ENCODE measurements around the gene TBPL1.
"Not testable (repeated sequence)": the region's sequence is repeated elsewhere in the genome, so short reads cannot be mapped to it uniquely, and the experiment has no call there.

TBPL1 gene

DNA sequence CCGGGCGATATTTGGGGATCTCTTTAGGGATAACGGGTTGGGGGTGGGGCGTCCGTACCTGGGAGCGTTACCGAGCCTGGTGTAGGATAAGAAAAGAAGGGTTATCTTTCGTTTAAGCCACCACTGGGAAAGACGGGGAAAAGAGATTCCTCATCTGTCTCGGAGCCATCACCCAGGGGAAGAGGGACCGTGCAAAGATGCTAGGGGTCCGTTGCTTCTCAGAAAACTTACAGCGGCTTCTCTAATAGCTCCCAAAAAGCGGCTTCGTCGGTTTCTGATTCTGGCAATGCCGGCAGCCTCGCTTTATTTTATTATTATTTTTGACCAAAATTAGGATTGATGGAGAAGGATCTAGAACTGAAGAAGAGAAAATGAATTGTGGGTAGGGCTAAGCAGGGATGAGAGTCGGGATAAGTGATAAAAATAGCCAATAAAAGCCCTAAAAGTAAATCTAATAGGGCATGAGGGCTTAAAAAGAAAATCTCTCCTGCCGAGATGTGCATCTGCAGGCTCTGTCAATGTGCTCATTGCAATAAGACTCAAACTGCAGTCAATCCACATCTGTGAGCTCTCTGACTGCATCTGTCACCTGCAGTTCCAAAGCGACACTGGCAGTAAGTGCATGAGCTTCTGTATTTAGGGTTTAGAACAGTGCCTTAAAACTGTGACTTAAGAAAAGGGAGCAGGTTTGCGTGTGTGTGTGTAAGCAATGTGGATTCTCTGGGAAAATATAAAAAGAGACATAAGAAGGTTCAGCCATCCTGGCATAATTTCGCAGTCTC lies 801 bp downstream of the TBPL1 start:
- DNase-seq: peak in 2 of 3 experiments; percentile 26 to 54

DNA sequence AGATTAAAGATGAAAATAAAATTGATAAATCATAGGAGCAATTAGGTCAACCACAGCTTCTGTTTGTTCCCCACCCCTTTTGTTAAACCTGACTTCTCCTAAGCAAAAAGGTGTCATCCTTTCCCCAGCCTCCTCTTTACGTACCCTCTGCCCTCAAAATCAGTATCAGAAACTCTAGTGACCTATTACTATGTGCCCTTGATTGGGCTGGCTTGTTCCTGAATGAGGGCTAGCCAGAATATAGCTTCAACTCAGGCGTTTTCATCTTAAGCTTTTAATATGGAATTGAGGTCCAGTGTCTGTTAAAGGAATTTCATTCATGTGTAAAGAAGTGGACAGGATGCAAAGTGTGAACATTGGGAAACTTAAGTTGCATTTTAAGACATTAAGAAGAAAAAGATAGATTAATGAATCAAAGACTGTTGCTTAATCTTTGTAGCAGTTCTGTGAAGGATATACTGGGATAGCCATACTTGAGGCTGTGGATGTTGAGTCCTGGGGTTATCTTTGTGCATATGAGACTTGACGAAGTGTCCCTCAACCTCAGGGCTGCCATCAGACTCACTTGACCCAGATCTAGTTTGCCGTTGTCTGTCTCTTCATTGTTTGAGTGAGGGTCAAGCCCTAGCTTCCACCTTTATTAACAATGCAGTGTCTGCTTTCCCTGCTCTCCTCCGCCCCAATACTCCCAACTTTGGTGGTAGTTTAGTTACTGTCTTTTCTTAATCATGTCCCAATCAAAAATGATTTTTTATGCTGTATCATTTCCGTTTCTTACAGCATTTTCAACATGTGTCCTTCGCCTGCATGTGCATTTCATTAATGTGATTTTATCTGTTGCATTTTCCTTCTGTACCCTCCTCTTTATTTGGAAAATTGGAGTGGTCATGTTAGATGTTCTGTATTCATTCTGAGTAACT lies 1.9 kb downstream of the TBPL1 start:
- DNase-seq: no peak

GRCh38 chr6:133955582-133956415 lies 2.8 kb downstream of the TBPL1 start:
- no peak for DNase-seq

DNA sequence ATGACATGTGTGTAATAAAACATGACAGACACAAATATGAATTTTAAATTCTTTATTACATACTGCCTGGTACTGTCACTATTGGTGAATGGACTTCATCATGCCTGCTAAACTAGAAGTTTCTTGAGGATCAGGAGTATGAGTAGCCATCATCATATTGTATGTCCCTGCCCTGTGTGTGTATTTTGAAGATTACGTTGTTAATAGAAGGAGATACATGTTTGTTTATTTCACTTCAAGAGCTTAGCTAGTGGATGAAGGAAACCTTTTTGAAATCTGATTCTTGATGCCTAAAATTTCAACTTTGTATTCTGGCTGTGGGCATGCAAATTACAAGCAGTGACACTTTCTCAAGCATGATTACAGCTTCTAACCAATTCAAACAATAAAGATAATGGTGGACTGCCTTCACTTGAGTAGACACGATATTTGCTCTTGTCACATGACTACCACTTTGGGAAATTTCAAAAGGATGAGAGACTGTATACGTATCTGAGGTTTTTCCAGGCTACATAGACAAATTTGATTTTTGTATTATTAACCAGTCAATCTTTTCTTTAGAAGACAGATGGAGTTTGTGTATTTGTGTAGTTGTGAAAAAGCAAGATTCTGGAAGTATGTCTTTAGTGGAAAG lies 3.5 kb downstream of the TBPL1 start:
- DNase-seq: peak; percentile 25 to 77 (median 49)

GRCh38 chr6:133957227-133957626 lies 4.2 kb downstream of the TBPL1 start:
- DNase-seq: no peak

GRCh38 chr6:133957780-133958242 lies 4.8 kb downstream of the TBPL1 start:
- no peak for DNase-seq

DNA sequence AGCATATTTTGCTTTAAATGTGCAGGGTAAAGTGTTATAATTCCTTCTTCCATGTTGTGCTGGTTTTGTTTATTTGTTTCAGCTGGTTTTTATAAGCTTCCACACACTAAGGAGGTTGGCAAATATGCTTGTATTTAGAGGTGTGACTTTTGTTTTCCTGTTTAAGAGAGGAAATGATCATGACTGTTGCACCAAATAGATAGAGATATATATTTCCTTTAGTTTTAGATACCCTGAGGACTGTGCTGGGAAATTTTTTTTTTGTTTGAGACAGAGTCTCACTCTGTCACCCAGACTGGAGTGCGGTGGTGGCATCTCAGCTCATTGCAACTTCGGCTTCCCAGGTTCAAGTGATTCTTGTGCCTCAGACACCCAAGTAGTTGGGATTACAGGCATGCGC lies 5.8 kb downstream of the TBPL1 start:
- DNase-seq: no peak

- DNase-seq: no peak
Observed at GRCh38 chr6:133959667-133960368, 6.8 kb downstream of the TBPL1 start.

- DNase-seq: no peak
Observed at GRCh38 chr6:133961831-133962230, 8.8 kb downstream of the TBPL1 start.

GRCh38 chr6:133964052-133964451 lies 11.0 kb downstream of the TBPL1 start:
- DNase-seq: no peak

GRCh38 chr6:133964702-133965101 lies 11.7 kb downstream of the TBPL1 start:
- DNase-seq: no peak

DNA sequence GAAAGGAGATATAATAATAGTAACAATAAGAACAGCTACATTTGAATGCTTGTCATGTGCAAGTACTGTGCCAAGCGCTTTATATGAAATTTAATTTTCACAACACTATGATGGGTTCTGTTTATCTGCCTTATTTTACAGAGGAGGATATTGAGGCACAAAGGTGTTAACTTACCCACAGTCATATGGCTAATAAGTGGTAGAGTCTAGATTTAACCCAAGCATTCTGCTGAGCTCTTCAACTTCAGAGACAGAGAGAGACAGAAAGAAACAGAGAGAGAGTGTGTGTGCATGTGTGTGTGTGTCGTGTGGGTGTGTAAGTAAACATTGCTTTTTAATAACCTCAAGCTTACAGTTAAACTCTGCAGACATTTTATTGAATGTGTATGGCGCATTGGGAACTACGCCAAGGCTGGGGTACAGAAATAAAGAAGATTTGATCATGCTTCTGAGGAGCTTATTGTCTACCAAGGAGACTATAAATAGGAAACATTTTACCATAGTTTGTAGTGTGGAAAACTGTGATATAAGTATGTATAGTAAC lies 12.9 kb downstream of the TBPL1 start:
- no peak for DNase-seq

DNA sequence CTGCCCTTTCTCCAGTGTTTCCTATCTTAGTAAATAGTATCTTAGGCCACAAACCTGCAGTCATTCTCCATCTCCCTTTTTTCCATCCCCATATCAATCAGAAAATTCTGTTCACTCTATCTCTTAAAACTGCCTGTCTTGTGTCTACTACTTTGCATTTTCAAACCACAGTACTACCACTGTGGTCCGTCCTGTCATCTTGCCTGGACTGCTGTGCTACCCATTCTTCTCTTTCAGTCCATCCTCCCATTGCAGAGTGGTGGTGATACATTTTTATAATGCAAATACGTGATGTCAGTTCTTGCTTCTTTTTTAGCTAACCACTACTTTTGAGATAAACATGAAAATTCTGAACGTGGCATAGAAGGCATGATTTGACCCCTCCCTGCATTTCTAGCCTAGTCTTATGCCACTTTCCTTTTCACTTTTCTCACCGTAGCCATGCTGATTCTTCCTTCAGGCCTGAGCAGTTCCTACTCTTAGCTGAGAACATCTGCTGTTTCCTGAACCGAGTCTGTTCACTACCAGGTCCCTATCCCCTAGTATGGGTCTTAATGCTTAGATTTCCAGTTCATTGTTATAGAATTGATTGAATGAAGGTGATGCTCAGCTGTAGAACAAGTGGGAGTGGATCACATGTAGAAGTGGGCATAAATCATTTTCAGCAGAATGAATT lies 13.8 kb downstream of the TBPL1 start:
- DNase-seq: no peak

DNA sequence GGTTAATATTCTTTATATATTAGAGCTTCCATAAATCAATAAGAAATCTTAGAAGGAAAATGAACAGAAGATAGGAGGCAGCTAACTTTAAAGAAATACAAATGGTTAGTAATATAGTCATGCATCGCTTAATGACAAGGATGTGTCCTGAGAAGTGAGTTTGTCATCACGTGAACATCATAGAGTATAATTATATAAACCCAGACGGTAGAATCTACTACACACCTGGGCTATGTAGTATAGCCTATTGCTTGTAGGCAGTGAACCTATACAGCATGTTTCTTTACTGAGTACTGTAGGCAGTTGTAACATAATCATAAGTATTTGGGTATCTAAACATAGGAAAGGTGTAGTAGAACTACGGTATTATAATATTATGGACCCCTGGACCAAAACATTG lies 14.3 kb downstream of the TBPL1 start:
- no peak for DNase-seq

DNA sequence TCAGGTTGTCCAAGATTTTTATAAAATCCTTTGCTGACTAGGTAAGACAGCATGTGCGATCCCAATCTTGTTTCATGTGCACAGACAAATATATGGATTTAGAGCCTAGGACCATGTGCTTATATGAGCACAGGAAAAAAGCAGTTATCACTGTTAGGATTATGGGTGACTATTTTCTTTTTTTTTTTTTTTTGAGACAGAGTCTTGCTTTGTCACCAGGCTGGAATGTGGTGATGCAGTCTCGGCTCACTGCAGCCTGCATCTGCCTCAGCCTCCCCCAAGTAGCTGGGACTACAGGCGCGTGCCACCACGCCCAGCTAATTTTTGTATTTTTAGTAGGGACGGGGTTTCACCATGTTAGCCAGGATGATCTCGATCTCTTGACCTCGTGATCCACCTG lies 14.8 kb downstream of the TBPL1 start:
- not testable (repeated sequence) for DNase-seq

DNA sequence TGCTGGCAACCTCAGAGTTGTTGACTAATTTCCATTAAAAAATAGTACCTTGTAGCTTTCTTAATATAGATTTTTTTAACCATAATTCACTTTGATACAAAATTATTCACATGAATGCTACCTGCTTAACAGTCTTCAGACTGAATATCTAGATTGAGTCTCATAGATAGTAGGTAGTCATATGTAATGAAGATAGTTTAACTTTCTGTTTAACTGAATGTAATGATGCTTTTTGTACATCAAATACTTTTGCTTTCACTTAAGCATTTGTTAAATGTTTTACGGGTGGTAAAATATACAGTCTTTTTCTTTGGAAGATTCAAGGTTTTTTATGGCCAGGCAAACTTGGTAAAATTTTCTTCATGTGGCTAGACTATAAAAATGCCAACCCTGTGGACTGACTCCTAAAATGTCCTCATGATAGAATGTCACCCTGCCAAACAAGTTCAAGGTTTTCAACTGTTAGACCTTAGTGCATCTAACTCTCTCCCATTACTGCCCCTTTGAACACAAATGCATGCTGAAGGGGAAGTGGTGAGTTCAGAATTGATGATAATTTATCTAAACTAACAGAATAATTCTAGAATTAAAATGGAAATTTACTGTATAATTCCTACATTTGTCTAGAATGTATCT lies 16.4 kb downstream of the TBPL1 start:
- no peak for DNase-seq

DNA sequence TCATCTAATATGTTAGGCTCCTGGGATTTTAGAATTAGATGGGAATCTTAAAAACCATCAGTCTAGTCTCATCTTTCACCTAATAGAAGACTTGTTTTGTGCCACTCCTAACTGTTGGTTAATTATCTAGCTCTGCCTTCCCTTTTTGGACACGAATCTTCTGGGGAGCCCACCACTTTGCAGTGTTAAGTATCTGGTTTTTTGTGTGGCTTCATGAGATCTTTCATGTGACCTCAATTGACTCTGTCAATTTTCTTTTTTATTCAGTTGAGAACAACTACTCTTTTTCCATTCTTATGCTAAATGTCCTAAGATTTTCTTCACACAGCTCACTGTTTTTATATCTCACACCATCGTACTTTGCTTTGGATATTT lies 16.9 kb downstream of the TBPL1 start:
- DNase-seq: no peak

DNA sequence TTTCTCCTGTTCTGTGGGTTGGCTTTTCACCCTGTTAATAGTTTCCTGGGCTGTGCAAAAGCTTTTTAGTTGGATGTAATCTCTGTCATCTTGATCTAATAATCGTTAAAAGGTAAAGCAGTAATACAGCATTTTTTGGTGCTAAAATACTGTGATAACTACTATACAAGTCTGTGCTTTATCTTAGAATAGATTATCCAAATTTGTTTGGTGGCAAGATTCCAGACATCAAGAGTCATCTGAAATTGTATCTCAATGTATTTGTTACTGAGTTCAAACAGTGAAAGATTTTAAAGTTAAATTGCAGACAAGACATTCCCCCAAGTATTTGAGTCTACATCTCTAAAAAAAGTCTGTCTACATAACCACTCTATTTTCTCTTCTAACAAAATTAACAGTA lies 18.8 kb downstream of the TBPL1 start:
- DNase-seq: no peak

GRCh38 chr6:133972388-133972787 lies 19.4 kb downstream of the TBPL1 start:
- DNase-seq: no peak
